A673 (cell line): Measurements from ENCODE around the gene CFAP92.

Source experiments
- EZH2 ChIP-seq: fragments of 200-600 bp; sonication (generic); IDR thresholded peaks from 2 replicates; pipeline ENCODE4 v1.6.1; 2017; ENCODE audit warnings: borderline replicate concordance, low read depth, mild to moderate bottlenecking, mixed read lengths, antibody characterized with exemption, low read length; ENCODE audit not compliant: poor library complexity, severe bottlenecking
- TF ChIP-seq, protein P1 (sequence below): fragments of 300-800, 200-600 bp; sonication (generic); conservative IDR thresholded peaks from 2 replicates; pipeline ENCODE4 v1.5.1; 2017; ENCODE audit warnings: low read depth, mild to moderate bottlenecking, antibody characterized with exemption, low read length, moderate library complexity, mixed read lengths

DNA sequence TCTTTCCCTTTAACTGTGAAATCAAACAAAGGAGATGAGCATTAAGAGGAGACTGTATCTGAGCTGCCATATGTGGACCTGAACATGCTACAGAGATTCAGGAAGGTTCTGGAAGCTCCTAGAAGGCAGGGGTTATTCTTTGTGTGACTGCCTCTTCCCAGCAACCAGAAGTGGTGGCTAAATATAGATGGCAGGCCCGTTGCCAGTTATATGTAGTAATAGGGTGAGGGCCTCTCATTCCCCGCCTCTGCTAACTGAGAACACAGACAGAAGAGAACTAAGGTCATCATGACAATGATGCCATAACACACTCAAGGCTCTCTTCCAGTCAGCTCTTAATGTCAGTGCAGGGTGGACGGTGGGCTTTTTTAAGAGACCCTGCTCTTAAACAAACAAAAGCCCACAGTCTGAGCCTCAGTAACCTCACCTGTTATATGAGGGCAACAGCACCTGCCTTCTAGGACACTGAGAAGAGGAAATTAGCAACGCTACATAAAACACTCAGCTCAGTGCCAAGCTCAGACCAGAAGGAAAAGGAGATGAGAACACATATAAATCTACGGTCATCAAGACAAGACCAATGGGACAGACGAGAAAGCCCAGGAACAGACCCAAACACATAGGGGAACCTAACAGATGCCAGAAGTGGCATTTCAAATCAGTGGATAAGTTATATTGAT is 22.3 kb downstream of the CFAP92 start:
- TF ChIP-seq, protein P1, sequence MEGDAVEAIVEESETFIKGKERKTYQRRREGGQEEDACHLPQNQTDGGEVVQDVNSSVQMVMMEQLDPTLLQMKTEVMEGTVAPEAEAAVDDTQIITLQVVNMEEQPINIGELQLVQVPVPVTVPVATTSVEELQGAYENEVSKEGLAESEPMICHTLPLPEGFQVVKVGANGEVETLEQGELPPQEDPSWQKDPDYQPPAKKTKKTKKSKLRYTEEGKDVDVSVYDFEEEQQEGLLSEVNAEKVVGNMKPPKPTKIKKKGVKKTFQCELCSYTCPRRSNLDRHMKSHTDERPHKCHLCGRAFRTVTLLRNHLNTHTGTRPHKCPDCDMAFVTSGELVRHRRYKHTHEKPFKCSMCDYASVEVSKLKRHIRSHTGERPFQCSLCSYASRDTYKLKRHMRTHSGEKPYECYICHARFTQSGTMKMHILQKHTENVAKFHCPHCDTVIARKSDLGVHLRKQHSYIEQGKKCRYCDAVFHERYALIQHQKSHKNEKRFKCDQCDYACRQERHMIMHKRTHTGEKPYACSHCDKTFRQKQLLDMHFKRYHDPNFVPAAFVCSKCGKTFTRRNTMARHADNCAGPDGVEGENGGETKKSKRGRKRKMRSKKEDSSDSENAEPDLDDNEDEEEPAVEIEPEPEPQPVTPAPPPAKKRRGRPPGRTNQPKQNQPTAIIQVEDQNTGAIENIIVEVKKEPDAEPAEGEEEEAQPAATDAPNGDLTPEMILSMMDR: no peak
- no peak for TF ChIP-seq EZH2
